Measurements from ENCODE around the gene HBS1L.
A peak's percentile ranks its signal among the peaks of the same experiment; 100 is the strongest.

Gene HBS1L

GRCh38 chr6:135054569-135055498 lies at the start of gene HBS1L:
Gene HBS1L, minus strand, starts transcription at chr6:135054822. Its CDS starts 131 bp downstream, at chr6:135054691.
- DNase-seq, result peak; percentile 98

- DNase-seq, result no peak
Observed at GRCh38 chr6:135104199-135104598, 49.6 kb upstream of the HBS1L start.

GRCh38 chr6:135102191-135102590 lies 47.6 kb upstream of the HBS1L start:
- no peak for DNase-seq

GRCh38 chr6:135097172-135097571 lies 42.5 kb upstream of the HBS1L start:
- no peak for DNase-seq

DNA sequence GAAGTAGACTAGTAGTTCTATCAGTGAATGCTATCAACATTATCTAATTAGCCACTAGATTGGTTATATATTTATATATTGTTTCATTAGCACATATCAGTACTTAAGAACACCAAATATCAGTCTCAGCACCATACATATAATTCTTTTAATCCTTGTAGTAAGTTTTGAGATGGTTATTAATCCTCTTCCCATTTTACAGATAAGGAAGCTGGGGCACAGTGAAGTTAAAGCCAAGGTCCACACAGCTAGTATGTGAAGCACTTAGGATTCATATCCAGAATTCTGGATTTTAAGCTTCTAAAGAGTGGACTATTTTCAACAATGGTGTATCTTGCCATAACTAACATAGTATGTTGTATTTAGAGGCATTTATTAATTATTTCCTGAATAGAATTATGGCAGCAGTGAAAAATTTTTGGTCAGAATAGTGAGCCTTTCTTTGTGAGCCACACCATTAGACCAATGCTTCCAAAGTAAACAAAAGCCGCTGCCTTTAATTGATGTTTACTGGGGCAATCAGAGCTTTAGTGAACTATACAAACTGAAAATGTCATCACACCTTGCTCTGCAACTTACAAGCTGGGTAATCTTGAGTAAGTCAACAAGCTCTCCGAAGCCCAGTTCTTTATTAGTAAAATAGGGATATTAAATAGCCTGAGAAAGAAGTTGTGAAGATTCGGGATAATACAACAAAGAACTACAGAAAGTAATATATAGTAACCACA lies 41.9 kb upstream of the HBS1L start:
- DNase-seq, result no peak

- no peak for DNase-seq
Observed at GRCh38 chr6:135095716-135096115, 41.1 kb upstream of the HBS1L start.

- DNase-seq, result no peak
Observed at GRCh38 chr6:135094403-135094821, 39.8 kb upstream of the HBS1L start.

GRCh38 chr6:135093578-135093977 lies 39.0 kb upstream of the HBS1L start:
- DNase-seq, result no peak

DNA sequence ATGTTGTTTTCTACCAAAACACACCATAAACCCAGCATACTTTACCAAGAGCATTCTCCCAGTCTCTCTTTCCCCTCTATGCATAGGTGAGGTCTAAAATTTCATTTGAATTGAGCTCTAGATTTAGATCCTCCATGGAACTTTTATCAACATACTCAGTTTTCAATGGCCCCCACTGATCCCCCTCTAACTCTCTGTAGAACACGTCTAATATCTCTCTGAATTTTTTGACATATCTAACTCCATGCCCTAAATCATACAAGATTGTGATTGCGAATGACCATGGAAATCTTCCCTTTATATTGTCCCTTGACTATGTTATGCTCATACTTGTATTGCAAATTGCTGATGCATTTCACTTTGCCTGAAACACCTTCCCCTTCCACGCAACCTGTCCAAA lies 38.1 kb upstream of the HBS1L start:
- no peak for DNase-seq

DNA sequence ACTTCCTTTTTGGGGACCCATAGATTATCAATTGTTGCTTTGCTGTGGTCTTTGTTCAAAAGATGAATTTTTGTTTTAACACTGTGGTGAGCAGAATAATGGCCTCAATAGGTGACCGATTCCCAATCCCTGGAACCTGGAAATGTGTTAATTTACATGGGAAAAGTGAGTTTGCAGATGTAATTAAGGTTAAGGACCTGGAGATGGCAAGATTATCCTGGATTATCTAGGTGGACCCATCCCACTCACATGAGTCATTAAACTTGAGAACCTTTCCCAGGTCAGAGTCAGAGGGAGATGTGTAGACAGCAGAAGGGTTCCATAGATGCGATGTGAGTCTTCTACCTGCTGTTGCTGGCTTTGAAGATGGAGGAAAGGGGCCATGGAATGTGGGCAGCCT lies 36.2 kb upstream of the HBS1L start:
- DNase-seq, result no peak

- no peak for DNase-seq
Observed at GRCh38 chr6:135089901-135090300, 35.3 kb upstream of the HBS1L start.

DNA sequence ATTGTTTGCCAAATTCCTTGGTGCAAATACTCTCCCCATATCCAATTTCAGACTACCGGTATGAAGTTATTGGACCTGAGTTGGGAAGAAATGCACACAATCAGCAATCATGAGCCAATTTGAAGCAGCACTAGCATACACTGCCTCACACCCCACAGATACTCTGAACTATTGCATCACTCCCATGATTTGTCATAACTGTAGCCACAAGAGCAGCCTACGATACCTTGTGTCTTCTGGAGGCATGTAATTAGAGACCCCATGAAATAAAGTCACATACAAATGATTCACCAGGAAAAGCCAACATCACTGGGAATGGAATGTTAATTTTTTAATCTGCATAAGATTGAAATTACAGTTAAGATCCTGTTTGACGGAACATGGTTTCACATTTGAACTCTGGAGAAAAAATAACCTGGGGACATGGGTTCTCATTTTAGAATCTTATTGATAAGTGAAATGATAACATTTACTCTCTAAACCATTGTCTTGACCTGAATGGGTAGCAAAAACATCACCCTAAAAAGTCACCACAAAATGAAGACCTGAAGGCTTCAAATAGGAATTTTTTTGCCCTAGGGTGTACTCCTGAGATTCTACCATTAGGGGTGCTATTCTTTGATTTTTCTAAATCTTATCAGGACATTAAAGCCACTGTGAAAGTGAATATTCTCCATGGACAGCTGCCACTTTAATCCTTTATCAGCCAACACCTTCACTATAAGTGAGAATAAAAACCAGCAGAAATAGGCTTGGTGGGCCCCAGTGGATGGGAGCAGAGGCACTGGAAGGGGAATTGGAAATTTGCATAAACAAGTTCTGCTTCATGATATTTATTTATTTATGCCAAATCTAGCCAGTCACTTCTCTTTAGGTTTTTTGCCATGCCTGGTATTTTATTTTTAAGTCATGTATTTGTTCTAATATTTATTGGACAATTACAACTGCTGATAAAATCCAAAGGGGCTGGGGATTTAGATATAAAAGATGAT lies 34.5 kb upstream of the HBS1L start:
- no peak for DNase-seq

DNA sequence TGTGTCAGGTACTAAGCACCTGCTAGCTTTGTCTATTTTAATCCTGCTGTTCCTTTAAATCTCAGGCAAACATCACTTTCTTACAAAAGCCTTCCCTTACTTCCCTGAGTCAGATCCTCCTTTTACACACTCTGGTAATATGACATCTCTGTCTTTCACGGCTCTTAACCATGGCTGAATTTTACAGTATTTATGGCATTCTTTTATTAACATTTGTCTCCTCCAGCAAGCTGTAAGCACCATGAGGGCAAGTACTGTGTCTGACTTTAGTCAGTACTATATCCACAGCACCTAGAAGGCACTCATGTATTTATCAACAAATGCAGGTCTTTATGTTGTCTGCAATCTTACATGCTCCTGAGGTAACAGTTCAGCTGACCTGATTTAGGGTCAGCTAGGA lies 33.7 kb upstream of the HBS1L start:
- no peak for DNase-seq

- no peak for DNase-seq
Observed at GRCh38 chr6:135087803-135088202, 33.2 kb upstream of the HBS1L start.

- DNase-seq, result no peak
Observed at GRCh38 chr6:135087403-135087802, 32.8 kb upstream of the HBS1L start.

- no peak for DNase-seq
Observed at GRCh38 chr6:135086414-135086764, 31.8 kb upstream of the HBS1L start.

GRCh38 chr6:135085700-135086413 lies 31.2 kb upstream of the HBS1L start:
- no peak for DNase-seq

GRCh38 chr6:135084916-135085269 lies 30.3 kb upstream of the HBS1L start:
- DNase-seq, result no peak

DNA sequence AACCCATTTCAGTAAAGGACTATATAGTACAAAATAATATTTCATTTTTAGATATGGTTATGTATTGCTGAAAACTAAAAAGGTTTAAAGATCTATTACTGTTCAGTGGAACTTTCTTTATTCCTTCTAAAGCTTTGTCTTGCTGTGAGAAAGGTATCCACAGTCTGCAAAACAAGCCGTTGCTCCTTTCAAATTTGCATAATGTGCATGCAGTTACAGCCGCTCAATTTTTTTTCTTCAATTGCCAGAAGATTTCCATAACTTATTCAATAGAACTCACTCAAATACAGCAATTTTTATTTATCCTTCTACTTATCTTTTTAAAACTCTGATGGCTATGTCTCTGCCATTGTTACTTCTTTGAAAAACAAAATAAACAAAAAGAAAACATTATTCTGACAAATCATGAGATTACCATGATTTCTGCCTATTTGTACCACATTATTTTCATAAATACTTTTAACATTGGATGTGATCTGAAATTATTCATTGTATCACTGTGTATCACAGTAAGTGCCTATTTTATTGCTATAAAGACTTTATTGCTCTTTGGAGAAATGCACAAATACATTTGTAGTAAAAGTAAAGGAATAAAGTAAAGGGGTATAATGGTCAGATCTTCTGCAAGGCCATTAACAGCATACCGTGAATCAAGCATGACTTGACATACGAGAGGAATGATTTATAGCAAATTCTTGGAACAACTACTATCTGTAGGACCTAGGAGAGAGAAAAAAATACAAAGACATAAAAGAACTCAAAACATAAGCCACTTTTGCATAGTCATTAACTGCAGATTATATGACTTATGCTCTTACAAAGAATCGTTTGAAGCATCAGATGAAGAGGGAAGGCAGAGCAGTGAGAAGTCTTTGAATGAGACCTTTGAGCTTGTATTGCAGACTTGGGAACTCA lies 29.6 kb upstream of the HBS1L start:
- no peak for DNase-seq

DNA sequence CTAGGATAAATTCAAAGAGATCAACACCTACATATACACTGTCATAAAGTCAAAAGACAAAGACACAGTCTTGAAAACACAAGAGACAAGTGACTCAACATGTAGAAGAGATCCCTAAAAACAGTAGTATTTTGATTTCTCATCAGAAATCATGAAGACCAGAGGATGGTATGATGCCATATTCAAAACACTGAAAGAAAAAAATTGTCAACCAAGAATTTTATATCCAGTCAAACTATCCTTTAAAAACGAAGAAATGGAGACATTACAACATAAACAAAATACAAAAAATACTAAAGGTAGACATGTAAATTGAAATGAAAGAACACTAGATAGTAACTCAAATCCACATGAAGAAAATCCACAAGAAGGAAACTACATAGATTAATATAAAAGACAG lies 27.3 kb upstream of the HBS1L start:
- no peak for DNase-seq

DNA sequence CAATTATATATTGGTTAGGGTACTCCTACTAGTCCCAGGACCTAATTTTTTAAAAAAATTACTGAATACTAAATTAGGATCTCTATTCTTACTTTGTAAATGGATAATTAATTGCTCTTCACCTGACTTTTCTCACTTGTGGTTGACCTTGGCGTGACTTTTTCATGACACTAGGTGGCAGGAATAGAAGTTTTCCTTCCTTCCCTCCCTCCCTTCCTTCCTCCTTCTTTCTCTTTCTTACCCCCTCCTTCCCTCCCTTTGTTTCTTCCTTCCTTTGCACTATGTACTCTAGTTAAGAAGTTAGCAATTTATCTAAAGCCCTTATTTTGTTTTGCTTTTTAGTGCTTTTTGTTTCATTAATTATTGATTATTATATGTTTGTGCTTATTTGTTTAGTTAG lies 20.4 kb upstream of the HBS1L start:
- DNase-seq, result no peak
